GM12801 (cell line): Measurements from ENCODE around the gene RHOT1.

Source experiments
- CTCF ChIP-seq: IDR thresholded peaks from one replicate; pipeline ENCODE4 v1.5.1; 2011; ENCODE audit warnings: control low read depth; ENCODE audit not compliant: insufficient read length; ENCODE audit errors: extremely low read depth

Gene RHOT1

GRCh38 chr17:32136856-32137255, 5.4 kb upstream of the RHOT1 start:
- no peak for TF ChIP-seq CTCF

- no peak for TF ChIP-seq CTCF
Observed at GRCh38 chr17:32141258-32141657, 1.0 kb upstream of the RHOT1 start.

GRCh38 chr17:32141679-32142037, 644 bp upstream of the RHOT1 start:
- TF ChIP-seq CTCF = no peak

- TF ChIP-seq CTCF = no peak
Observed at GRCh38 chr17:32142857-32143526, 690 bp downstream of the RHOT1 start.

GRCh38 chr17:32143527-32143870, 1.2 kb downstream of the RHOT1 start:
- no peak for TF ChIP-seq CTCF

DNA sequence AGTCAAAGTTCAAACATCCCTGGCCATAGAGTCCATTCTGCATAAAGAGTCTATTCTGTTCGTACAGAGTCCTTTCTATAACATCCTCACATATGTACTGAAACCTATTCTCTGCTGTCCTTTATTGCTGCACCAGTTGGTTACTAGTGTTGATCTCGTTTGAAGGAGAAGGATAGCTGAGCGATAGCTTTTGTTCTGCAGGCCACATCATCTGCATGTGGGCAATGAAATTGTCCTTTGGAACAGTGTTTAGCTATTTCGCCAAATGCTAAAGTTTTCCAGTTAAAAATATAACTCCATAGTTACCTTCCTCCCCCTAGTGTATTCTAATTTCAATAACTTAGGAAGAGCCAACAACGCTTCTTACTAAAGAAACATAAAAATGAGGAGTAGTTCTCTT, 6.0 kb downstream of the RHOT1 start:
- TF ChIP-seq CTCF = no peak

- no peak for TF ChIP-seq CTCF
Observed at GRCh38 chr17:32150358-32150757, 8.1 kb downstream of the RHOT1 start.
